ENCODE results near the gene IGFBP5. TPM values are rescaled to one million over a fixed set of nuclear protein-coding genes. Genes with fewer than 3 reads are reported as not detected.

The IGFBP5 gene
- total RNA-seq, 3 donors from 2014 or later = 161 to 1,107 (median 177) TPM

GRCh38 chr2:216649574-216649973 is 45.8 kb downstream of the IGFBP5 start:
- Histone ChIP-seq H3K9me3 (no peaks in the 10 kb centered on the region), H3K4me3 (no peak overlapping the region), H3K27ac (no peak overlapping the region), H3K4me1 (peaks cover 0 to 3% of the 10 kb centered on the region in 2 donors), H3K27me3 (no peaks in the 10 kb centered on the region), H3K36me3 (no peaks in the 10 kb centered on the region)
- intact Hi-C loops (cut with DNase I; ENCODE audit: low total_unique reads) = no loop called here
- TF ChIP-seq POLR2A (IDR thresholded peaks at IDR 0.05) = no peak
- TF ChIP-seq, protein P1, sequence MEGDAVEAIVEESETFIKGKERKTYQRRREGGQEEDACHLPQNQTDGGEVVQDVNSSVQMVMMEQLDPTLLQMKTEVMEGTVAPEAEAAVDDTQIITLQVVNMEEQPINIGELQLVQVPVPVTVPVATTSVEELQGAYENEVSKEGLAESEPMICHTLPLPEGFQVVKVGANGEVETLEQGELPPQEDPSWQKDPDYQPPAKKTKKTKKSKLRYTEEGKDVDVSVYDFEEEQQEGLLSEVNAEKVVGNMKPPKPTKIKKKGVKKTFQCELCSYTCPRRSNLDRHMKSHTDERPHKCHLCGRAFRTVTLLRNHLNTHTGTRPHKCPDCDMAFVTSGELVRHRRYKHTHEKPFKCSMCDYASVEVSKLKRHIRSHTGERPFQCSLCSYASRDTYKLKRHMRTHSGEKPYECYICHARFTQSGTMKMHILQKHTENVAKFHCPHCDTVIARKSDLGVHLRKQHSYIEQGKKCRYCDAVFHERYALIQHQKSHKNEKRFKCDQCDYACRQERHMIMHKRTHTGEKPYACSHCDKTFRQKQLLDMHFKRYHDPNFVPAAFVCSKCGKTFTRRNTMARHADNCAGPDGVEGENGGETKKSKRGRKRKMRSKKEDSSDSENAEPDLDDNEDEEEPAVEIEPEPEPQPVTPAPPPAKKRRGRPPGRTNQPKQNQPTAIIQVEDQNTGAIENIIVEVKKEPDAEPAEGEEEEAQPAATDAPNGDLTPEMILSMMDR (IDR thresholded peaks at IDR 0.05) = no peak
- TF ChIP-seq POLR2AphosphoS5 (IDR thresholded peaks at IDR 0.05) = no peak
- no peak for DNase-seq (ENCODE audit: low spot score in 2 of 2)

GRCh38 chr2:216648105-216648504 is 47.2 kb downstream of the IGFBP5 start:
- intact Hi-C loops (cut with DNase I; ENCODE audit: low total_unique reads) = no loop called here
- Histone ChIP-seq H3K36me3 (no peaks in the 10 kb centered on the region), H3K4me3 (no peak overlapping the region), H3K27ac (no peak overlapping the region), H3K9me3 (no peaks in the 10 kb centered on the region), H3K27me3 (no peaks in the 10 kb centered on the region), H3K4me1 (peaks cover 0 to 7% of the 10 kb centered on the region in 2 donors)
- no peak for DNase-seq (ENCODE audit: low spot score in 2 of 2)
- peak in 1 of 3 donors; percentile 57 for TF ChIP-seq POLR2AphosphoS5 (IDR thresholded peaks at IDR 0.05)
- TF ChIP-seq, protein P1 (IDR thresholded peaks at IDR 0.05) = no peak

GRCh38 chr2:216646116-216646515 is 49.2 kb downstream of the IGFBP5 start:
- H3K27ac ChIP-seq = peak overlapping the region in 1 of 2 donors; percentile 10
- no peak overlapping the region for H3K4me3 ChIP-seq
- H3K27me3 ChIP-seq = no peaks in the 10 kb centered on the region
- H3K9me3 ChIP-seq = no peaks in the 10 kb centered on the region
- peaks cover 0 to 7% of the 10 kb centered on the region in 2 donors for H3K4me1 ChIP-seq
- intact Hi-C loops (cut with DNase I; ENCODE audit: low total_unique reads) = no loop called here
- no peaks in the 10 kb centered on the region for H3K36me3 ChIP-seq
- TF ChIP-seq POLR2A (IDR thresholded peaks at IDR 0.05) (no peak), POLR2AphosphoS5 (IDR thresholded peaks at IDR 0.05) (no peak)
- TF ChIP-seq, protein P1 (IDR thresholded peaks at IDR 0.05) = no peak
- DNase-seq (ENCODE audit: low spot score in 2 of 2) = no peak

DNA sequence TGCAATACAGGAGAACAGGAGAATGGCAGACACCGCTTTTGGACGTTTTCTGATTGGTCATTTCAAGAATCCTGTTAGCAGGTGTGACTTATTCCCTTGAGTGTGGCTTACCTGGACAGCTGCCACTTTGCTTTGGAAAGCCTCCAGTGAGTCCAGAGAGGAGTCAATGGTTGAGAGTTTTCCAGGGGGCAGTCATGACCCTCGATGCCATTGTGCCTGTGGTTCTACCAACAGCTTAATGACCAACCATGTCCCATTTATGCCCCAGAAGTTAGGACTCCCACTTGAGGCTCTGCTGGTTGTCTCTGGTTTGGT is 49.8 kb downstream of the IGFBP5 start:
- Histone ChIP-seq H3K27me3 (no peaks in the 10 kb centered on the region), H3K4me3 (no peak overlapping the region), H3K9me3 (no peaks in the 10 kb centered on the region), H3K36me3 (no peaks in the 10 kb centered on the region), H3K4me1 (peaks cover 0 to 7% of the 10 kb centered on the region in 2 donors), H3K27ac (peak overlapping the region in 1 of 2 donors; percentile 10)
- no peak for DNase-seq (ENCODE audit: low spot score in 2 of 2)
- TF ChIP-seq POLR2AphosphoS5 (IDR thresholded peaks at IDR 0.05) = no peak
- TF ChIP-seq, protein P1 (IDR thresholded peaks at IDR 0.05) = no peak
- TF ChIP-seq POLR2A (IDR thresholded peaks at IDR 0.05) = no peak
- intact Hi-C loops (cut with DNase I; ENCODE audit: low total_unique reads) = no loop called here

- peak in 1 of 3 donors; percentile 38 for TF ChIP-seq POLR2AphosphoS5 (IDR thresholded peaks at IDR 0.05)
- TF ChIP-seq POLR2A (IDR thresholded peaks at IDR 0.05) = no peak
- TF ChIP-seq, protein P1 (IDR thresholded peaks at IDR 0.05) = no peak
- no peaks in the 10 kb centered on the region for H3K27me3 ChIP-seq
- H3K4me3 ChIP-seq = no peak overlapping the region
- intact Hi-C loops (cut with DNase I; ENCODE audit: low total_unique reads) = no loop called here
- H3K4me1 ChIP-seq = peaks cover 0 to 7% of the 10 kb centered on the region in 2 donors
- no peaks in the 10 kb centered on the region for H3K9me3 ChIP-seq
- H3K27ac ChIP-seq = peak overlapping the region; percentile 41 to 69
- no peak for DNase-seq (ENCODE audit: low spot score in 2 of 2)
- no peaks in the 10 kb centered on the region for H3K36me3 ChIP-seq
These were observed 50.3 kb downstream of the IGFBP5 start for GRCh38 chr2:216644842-216645635.

All from breast epithelium (tissue), 4 donors.